Measurements from ENCODE around the gene SEMA3C.

The SEMA3C gene

GRCh38 chr7:80918909-80919721 is at the start of gene SEMA3C:
SEMA3C (minus strand) TSS chr7:80919051; CDS start chr7:80916781, 2,270 bp downstream.
- Histone ChIP-seq H3K27me3 (ENCODE audit: control insufficient read depth, insufficient read depth, low read length) (peaks cover 25% of the 10 kb centered on the region), H3K9me3 (ENCODE audit: control insufficient read depth, low read depth, low read length) (no peaks in the 10 kb centered on the region), H3K4me1 (ENCODE audit: control insufficient read depth, low read depth, low read length) (peaks cover 9% of the 10 kb centered on the region), H3K36me3 (ENCODE audit: control insufficient read depth, low read depth, low read length) (no peaks in the 10 kb centered on the region), H3K27ac (ENCODE audit: low read length) (no peak within 1 kb of the TSS), H3K9ac (ENCODE audit: low read length) (peak within 1 kb of the TSS; percentile 14), H3K4me3 (ENCODE audit: low read length) (peak within 1 kb of the TSS; percentile 62)

GRCh38 chr7:80968606-80969005 is 49.8 kb upstream of the SEMA3C start:
- Histone ChIP-seq H3K27me3 (ENCODE audit: control insufficient read depth, insufficient read depth, low read length) (no peaks in the 10 kb centered on the region), H3K4me1 (ENCODE audit: control insufficient read depth, low read depth, low read length) (no peaks in the 10 kb centered on the region), H3K9ac (ENCODE audit: low read length) (no peak overlapping the region), H3K36me3 (ENCODE audit: control insufficient read depth, low read depth, low read length) (no peaks in the 10 kb centered on the region), H3K27ac (ENCODE audit: low read length) (no peak overlapping the region), H3K4me3 (ENCODE audit: low read length) (no peak overlapping the region), H3K9me3 (ENCODE audit: control insufficient read depth, low read depth, low read length) (no peaks in the 10 kb centered on the region)

GRCh38 chr7:80967917-80968297 is 49.1 kb upstream of the SEMA3C start:
- Histone ChIP-seq H3K27ac (ENCODE audit: low read length) (no peak overlapping the region), H3K36me3 (ENCODE audit: control insufficient read depth, low read depth, low read length) (no peaks in the 10 kb centered on the region), H3K9me3 (ENCODE audit: control insufficient read depth, low read depth, low read length) (no peaks in the 10 kb centered on the region), H3K4me1 (ENCODE audit: control insufficient read depth, low read depth, low read length) (no peaks in the 10 kb centered on the region), H3K27me3 (ENCODE audit: control insufficient read depth, insufficient read depth, low read length) (no peaks in the 10 kb centered on the region), H3K9ac (ENCODE audit: low read length) (no peak overlapping the region), H3K4me3 (ENCODE audit: low read length) (no peak overlapping the region)

GRCh38 chr7:80967071-80967916 is 48.4 kb upstream of the SEMA3C start:
- H3K27ac ChIP-seq (ENCODE audit: low read length) = no peak overlapping the region
- no peak overlapping the region for H3K9ac ChIP-seq (ENCODE audit: low read length)
- H3K9me3 ChIP-seq (ENCODE audit: control insufficient read depth, low read depth, low read length) = no peaks in the 10 kb centered on the region
- no peaks in the 10 kb centered on the region for H3K27me3 ChIP-seq (ENCODE audit: control insufficient read depth, insufficient read depth, low read length)
- H3K36me3 ChIP-seq (ENCODE audit: control insufficient read depth, low read depth, low read length) = no peaks in the 10 kb centered on the region
- H3K4me3 ChIP-seq (ENCODE audit: low read length) = no peak overlapping the region
- H3K4me1 ChIP-seq (ENCODE audit: control insufficient read depth, low read depth, low read length) = no peaks in the 10 kb centered on the region

GRCh38 chr7:80960244-80960795 is 41.5 kb upstream of the SEMA3C start:
- Histone ChIP-seq H3K4me1 (ENCODE audit: control insufficient read depth, low read depth, low read length) (no peaks in the 10 kb centered on the region), H3K9me3 (ENCODE audit: control insufficient read depth, low read depth, low read length) (no peaks in the 10 kb centered on the region), H3K27ac (ENCODE audit: low read length) (no peak overlapping the region), H3K4me3 (ENCODE audit: low read length) (no peak overlapping the region), H3K27me3 (ENCODE audit: control insufficient read depth, insufficient read depth, low read length) (no peaks in the 10 kb centered on the region), H3K36me3 (ENCODE audit: control insufficient read depth, low read depth, low read length) (no peaks in the 10 kb centered on the region), H3K9ac (ENCODE audit: low read length) (no peak overlapping the region)

- no peak overlapping the region for H3K9ac ChIP-seq (ENCODE audit: low read length)
- H3K27ac ChIP-seq (ENCODE audit: low read length) = no peak overlapping the region
- no peaks in the 10 kb centered on the region for H3K9me3 ChIP-seq (ENCODE audit: control insufficient read depth, low read depth, low read length)
- no peaks in the 10 kb centered on the region for H3K4me1 ChIP-seq (ENCODE audit: control insufficient read depth, low read depth, low read length)
- no peak overlapping the region for H3K4me3 ChIP-seq (ENCODE audit: low read length)
- H3K27me3 ChIP-seq (ENCODE audit: control insufficient read depth, insufficient read depth, low read length) = no peaks in the 10 kb centered on the region
- no peaks in the 10 kb centered on the region for H3K36me3 ChIP-seq (ENCODE audit: control insufficient read depth, low read depth, low read length)
These were observed 38.5 kb upstream of the SEMA3C start for GRCh38 chr7:80957226-80957777.

- no peaks in the 10 kb centered on the region for H3K9me3 ChIP-seq (ENCODE audit: control insufficient read depth, low read depth, low read length)
- no peak overlapping the region for H3K4me3 ChIP-seq (ENCODE audit: low read length)
- no peaks in the 10 kb centered on the region for H3K27me3 ChIP-seq (ENCODE audit: control insufficient read depth, insufficient read depth, low read length)
- no peak overlapping the region for H3K27ac ChIP-seq (ENCODE audit: low read length)
- H3K9ac ChIP-seq (ENCODE audit: low read length) = no peak overlapping the region
- no peaks in the 10 kb centered on the region for H3K4me1 ChIP-seq (ENCODE audit: control insufficient read depth, low read depth, low read length)
- no peaks in the 10 kb centered on the region for H3K36me3 ChIP-seq (ENCODE audit: control insufficient read depth, low read depth, low read length)
These were observed 35.3 kb upstream of the SEMA3C start for GRCh38 chr7:80954191-80954590.

- H3K4me3 ChIP-seq (ENCODE audit: low read length) = no peak overlapping the region
These were observed 31.7 kb upstream of the SEMA3C start for GRCh38 chr7:80950550-80950967.

GRCh38 chr7:80949449-80949848 is 30.6 kb upstream of the SEMA3C start:
- Histone ChIP-seq H3K27me3 (ENCODE audit: control insufficient read depth, insufficient read depth, low read length) (no peaks in the 10 kb centered on the region), H3K36me3 (ENCODE audit: control insufficient read depth, low read depth, low read length) (no peaks in the 10 kb centered on the region), H3K4me3 (ENCODE audit: low read length) (no peak overlapping the region), H3K9me3 (ENCODE audit: control insufficient read depth, low read depth, low read length) (no peaks in the 10 kb centered on the region), H3K27ac (ENCODE audit: low read length) (no peak overlapping the region), H3K4me1 (ENCODE audit: control insufficient read depth, low read depth, low read length) (no peaks in the 10 kb centered on the region), H3K9ac (ENCODE audit: low read length) (no peak overlapping the region)

More at GRCh38 chr7:80950550-80950967, 31.7 kb upstream of the SEMA3C start:
- Histone ChIP-seq H3K9ac (ENCODE audit: low read length) (no peak overlapping the region), H3K36me3 (ENCODE audit: control insufficient read depth, low read depth, low read length) (no peaks in the 10 kb centered on the region), H3K27me3 (ENCODE audit: control insufficient read depth, insufficient read depth, low read length) (no peaks in the 10 kb centered on the region), H3K9me3 (ENCODE audit: control insufficient read depth, low read depth, low read length) (no peaks in the 10 kb centered on the region), H3K4me1 (ENCODE audit: control insufficient read depth, low read depth, low read length) (no peaks in the 10 kb centered on the region), H3K27ac (ENCODE audit: low read length) (no peak overlapping the region)

GRCh38 chr7:80946858-80947257 is 28.0 kb upstream of the SEMA3C start:
- Histone ChIP-seq H3K27ac (ENCODE audit: low read length) (no peak overlapping the region), H3K4me1 (ENCODE audit: control insufficient read depth, low read depth, low read length) (no peaks in the 10 kb centered on the region), H3K9ac (ENCODE audit: low read length) (no peak overlapping the region), H3K36me3 (ENCODE audit: control insufficient read depth, low read depth, low read length) (no peaks in the 10 kb centered on the region), H3K9me3 (ENCODE audit: control insufficient read depth, low read depth, low read length) (no peaks in the 10 kb centered on the region), H3K27me3 (ENCODE audit: control insufficient read depth, insufficient read depth, low read length) (no peaks in the 10 kb centered on the region), H3K4me3 (ENCODE audit: low read length) (no peak overlapping the region)

- Histone ChIP-seq H3K9ac (ENCODE audit: low read length) (no peak overlapping the region), H3K27me3 (ENCODE audit: control insufficient read depth, insufficient read depth, low read length) (no peaks in the 10 kb centered on the region), H3K4me1 (ENCODE audit: control insufficient read depth, low read depth, low read length) (no peaks in the 10 kb centered on the region), H3K9me3 (ENCODE audit: control insufficient read depth, low read depth, low read length) (no peaks in the 10 kb centered on the region), H3K36me3 (ENCODE audit: control insufficient read depth, low read depth, low read length) (no peaks in the 10 kb centered on the region), H3K4me3 (ENCODE audit: low read length) (no peak overlapping the region), H3K27ac (ENCODE audit: low read length) (no peak overlapping the region)
These were observed 27.1 kb upstream of the SEMA3C start for GRCh38 chr7:80945976-80946375.

Measured in iPS-18a (cell line).